Karpas-422 (cell line): ENCODE results near the gene HSPA4. TPM values are rescaled to one million over a fixed set of nuclear protein-coding genes. Genes with fewer than 3 reads are reported as not detected.

Source experiments
- DNase-seq: peaks from one replicate; pipeline ENCODE4 v3.0.0-alpha.2; 2015
- H2AFZ ChIP-seq: fragments of 200-600 bp; sonication (generic); 2 replicates; pipeline ENCODE4 v1.6.1; 2014; ENCODE audit warnings: antibody characterized with exemption, low read length, mixed read lengths
- H3K27ac ChIP-seq: fragments of 200-600 bp; sonication (generic); 2 replicates; pipeline ENCODE4 v1.5.1; 2014; ENCODE audit warnings: mild to moderate bottlenecking, low read length, moderate library complexity
- H3K27me3 ChIP-seq: fragments of 200-600 bp; sonication (generic); 2 replicates; pipeline ENCODE4 v1.6.1; 2014; ENCODE audit warnings: low read length, mixed read lengths
- H3K36me3 ChIP-seq: fragments of 200-600 bp; sonication (generic); 2 replicates; pipeline ENCODE4 v1.6.1; 2014; ENCODE audit warnings: low read length, mixed read lengths; ENCODE audit not compliant: insufficient read depth
- H3K4me1 ChIP-seq: fragments of 200-600 bp; sonication (generic); 2 replicates; pipeline ENCODE4 v1.6.1; 2014; ENCODE audit warnings: mild to moderate bottlenecking, low read length, mixed read lengths
- H3K4me2 ChIP-seq: fragments of 200-600 bp; sonication (generic); 2 replicates; pipeline ENCODE4 v1.6.1; 2014; ENCODE audit warnings: low read length, low read depth, mild to moderate bottlenecking; ENCODE audit not compliant: poor library complexity, severe bottlenecking
- H3K4me3 ChIP-seq: fragments of 200-600 bp; sonication (generic); 2 replicates; pipeline ENCODE4 v1.5.1; 2014; ENCODE audit warnings: mild to moderate bottlenecking, antibody characterized with exemption, low read length, mixed read lengths
- H3K79me2 ChIP-seq: fragments of 200-600 bp; sonication (generic); 2 replicates; pipeline ENCODE4 v1.6.1; 2014; ENCODE audit warnings: mild to moderate bottlenecking, low read length, mixed read lengths
- H3K9ac ChIP-seq: fragments of 200-600 bp; sonication (generic); 2 replicates; pipeline ENCODE4 v1.6.0; 2014; ENCODE audit warnings: low read length
- H3K9me2 ChIP-seq: fragments of 200-600 bp; sonication (generic), shearing (Covaris generic); replicated peaks from 2 replicates; pipeline ENCODE4 v1.6.0; 2014; ENCODE audit warnings: mild to moderate bottlenecking, low read length, moderate library complexity; ENCODE audit not compliant: insufficient read depth
- H3K9me3 ChIP-seq: fragments of 300-700, 200-600 bp; sonication (generic); 2 replicates; pipeline ENCODE4 v1.6.1; 2014; ENCODE audit warnings: low read length, mixed read lengths
- H4K20me1 ChIP-seq: fragments of 200-600 bp; sonication (generic); 2 replicates; pipeline ENCODE4 v1.6.1; 2014; ENCODE audit warnings: mild to moderate bottlenecking, antibody characterized with exemption, low read length, low read depth; ENCODE audit not compliant: insufficient read depth
- total RNA-seq: library from RNA; depleted of rRNA; stranded (reverse); fragments of >200 nt; shearing (Covaris generic); gene quantifications from 2 replicates; pipeline ENCODE4 v1.2.3, GENCODE V29; 2014; ENCODE audit warnings: low replicate concordance

The HSPA4 gene
- total RNA-seq, 1 experiment from 2014 or later = 122 TPM

GRCh38 chr5:133054697-133055471 is 3.1 kb downstream of the HSPA4 start:
- no peak for DNase-seq
- Histone ChIP-seq H3K9me3 (no peaks in the 10 kb centered on the region), H3K9ac (no peak overlapping the region), H3K79me2 (peaks cover 91% of the 10 kb centered on the region), H3K36me3 (peaks cover 7% of the 10 kb centered on the region; the same call in 1 of the 2 replicates), H3K4me3 (no peak overlapping the region), H3K4me1 (peaks cover 34% of the 10 kb centered on the region), H3K4me2 (peak overlapping the region; percentile 99), H3K27ac (no peak overlapping the region), H4K20me1 (peaks cover 62% of the 10 kb centered on the region), H3K27me3 (no peaks in the 10 kb centered on the region), H2AFZ (no peak overlapping the region), H3K9me2 (no peaks in the 10 kb centered on the region)

- H3K79me2 ChIP-seq = peaks cover 98% of the 10 kb centered on the region
- H3K9me2 ChIP-seq = no peaks in the 10 kb centered on the region
- H3K36me3 ChIP-seq = peaks cover 7% of the 10 kb centered on the region; the same call in 1 of the 2 replicates
- no peak overlapping the region for H3K4me2 ChIP-seq
- no peak overlapping the region for H3K27ac ChIP-seq
- H3K4me1 ChIP-seq = peaks cover 24% of the 10 kb centered on the region
- H4K20me1 ChIP-seq = peaks cover 70% of the 10 kb centered on the region
- no peaks in the 10 kb centered on the region for H3K27me3 ChIP-seq
- H2AFZ ChIP-seq = no peak overlapping the region
- no peak overlapping the region for H3K9ac ChIP-seq
- DNase-seq = no peak
- H3K4me3 ChIP-seq = no peak overlapping the region
- H3K9me3 ChIP-seq = no peaks in the 10 kb centered on the region
Measured at GRCh38 chr5:133056891-133057290, 5.1 kb downstream of the HSPA4 start.

GRCh38 chr5:133059621-133060020 is 7.8 kb downstream of the HSPA4 start:
- Histone ChIP-seq H3K9ac (no peak overlapping the region), H3K4me1 (peaks cover 9% of the 10 kb centered on the region), H3K9me3 (no peaks in the 10 kb centered on the region), H3K4me3 (no peak overlapping the region), H4K20me1 (peaks cover 57% of the 10 kb centered on the region), H3K27ac (no peak overlapping the region), H3K9me2 (no peaks in the 10 kb centered on the region), H3K27me3 (no peaks in the 10 kb centered on the region), H3K79me2 (peaks cover 98% of the 10 kb centered on the region), H3K36me3 (peaks cover 7% of the 10 kb centered on the region; the same call in 1 of the 2 replicates), H3K4me2 (no peak overlapping the region), H2AFZ (no peak overlapping the region)
- DNase-seq = no peak

- no peak overlapping the region for H3K9ac ChIP-seq
- H3K27ac ChIP-seq = no peak overlapping the region
- no peaks in the 10 kb centered on the region for H3K9me2 ChIP-seq
- no peak for DNase-seq
- H3K4me2 ChIP-seq = no peak overlapping the region
- H3K36me3 ChIP-seq = peaks cover 21% of the 10 kb centered on the region; the same call in 1 of the 2 replicates
- H3K9me3 ChIP-seq = no peaks in the 10 kb centered on the region
- H3K4me1 ChIP-seq = peaks cover 11% of the 10 kb centered on the region
- peaks cover 98% of the 10 kb centered on the region for H3K79me2 ChIP-seq
- peaks cover 45% of the 10 kb centered on the region for H4K20me1 ChIP-seq
- H3K4me3 ChIP-seq = no peak overlapping the region
- H2AFZ ChIP-seq = no peak overlapping the region
- H3K27me3 ChIP-seq = no peaks in the 10 kb centered on the region
Measured at GRCh38 chr5:133062276-133062675, 10.5 kb downstream of the HSPA4 start.

DNA sequence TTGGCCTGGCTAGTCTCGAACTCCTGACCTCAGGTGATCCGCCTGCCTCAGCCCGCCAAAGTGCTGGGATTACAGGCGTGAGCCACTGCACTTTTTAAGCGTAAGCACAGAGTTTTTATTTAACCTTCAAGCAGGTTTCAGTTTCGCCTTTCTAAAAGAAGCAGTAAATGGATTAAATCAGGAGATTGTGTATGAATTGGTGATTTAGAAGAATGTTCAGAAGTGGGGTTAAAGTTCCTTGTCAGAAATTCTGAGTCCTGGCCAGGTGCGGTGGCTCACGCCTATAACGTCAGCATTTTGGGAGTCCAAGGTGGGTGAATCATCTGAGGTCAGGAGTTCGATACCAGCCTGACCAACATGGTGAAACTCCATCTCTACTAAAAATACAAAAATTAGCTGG is 12.2 kb downstream of the HSPA4 start:
- no peaks in the 10 kb centered on the region for H3K27me3 ChIP-seq
- peaks cover 8% of the 10 kb centered on the region; the same call in 1 of the 2 replicates for H3K4me1 ChIP-seq
- no peaks in the 10 kb centered on the region for H3K9me3 ChIP-seq
- no peaks in the 10 kb centered on the region for H3K9me2 ChIP-seq
- peaks cover 45% of the 10 kb centered on the region for H4K20me1 ChIP-seq
- no peak overlapping the region for H3K4me2 ChIP-seq
- H3K36me3 ChIP-seq = peaks cover 35% of the 10 kb centered on the region; the same call in 1 of the 2 replicates
- H3K79me2 ChIP-seq = peaks cover 99% of the 10 kb centered on the region
- no peak overlapping the region for H3K27ac ChIP-seq
- H3K4me3 ChIP-seq = no peak overlapping the region
- no peak for DNase-seq
- H2AFZ ChIP-seq = no peak overlapping the region
- H3K9ac ChIP-seq = no peak overlapping the region

- peaks cover 45% of the 10 kb centered on the region; the same call in 1 of the 2 replicates for H3K36me3 ChIP-seq
- H3K9ac ChIP-seq = no peak overlapping the region
- no peaks in the 10 kb centered on the region for H3K27me3 ChIP-seq
- no peak for DNase-seq
- H3K4me1 ChIP-seq = peaks cover 5% of the 10 kb centered on the region; the same call in 1 of the 2 replicates
- no peak overlapping the region for H3K4me3 ChIP-seq
- H4K20me1 ChIP-seq = peaks cover 37% of the 10 kb centered on the region
- no peaks in the 10 kb centered on the region for H3K9me3 ChIP-seq
- no peak overlapping the region for H3K27ac ChIP-seq
- H2AFZ ChIP-seq = no peak overlapping the region
- no peaks in the 10 kb centered on the region for H3K9me2 ChIP-seq
- H3K79me2 ChIP-seq = peaks cover 98% of the 10 kb centered on the region
- no peak overlapping the region for H3K4me2 ChIP-seq
Measured at GRCh38 chr5:133065471-133065870, 13.7 kb downstream of the HSPA4 start.

DNA sequence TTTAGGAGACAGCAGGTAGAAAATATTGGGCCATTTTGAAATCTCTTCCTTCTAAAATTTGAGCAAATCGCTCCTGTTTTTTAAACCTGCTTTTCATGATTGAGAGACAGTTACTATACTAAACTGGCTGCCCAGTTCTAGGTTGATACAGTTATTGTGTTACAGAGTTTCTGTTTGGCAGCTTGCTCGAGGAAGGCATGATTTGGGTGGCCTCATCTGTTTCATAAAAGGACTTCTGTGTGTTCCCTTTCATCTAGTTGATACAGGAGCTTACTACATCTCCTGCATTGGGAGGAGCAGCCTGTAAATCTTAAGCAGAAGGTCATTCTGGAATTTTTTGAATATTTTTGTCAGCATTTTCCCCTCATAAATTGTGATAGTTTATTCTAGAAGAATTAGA is 14.2 kb downstream of the HSPA4 start:
- Histone ChIP-seq H3K4me3 (no peak overlapping the region), H3K9me3 (no peaks in the 10 kb centered on the region), H2AFZ (no peak overlapping the region), H3K4me2 (no peak overlapping the region), H3K9ac (no peak overlapping the region), H4K20me1 (peaks cover 37% of the 10 kb centered on the region), H3K4me1 (peaks cover 5% of the 10 kb centered on the region; the same call in 1 of the 2 replicates), H3K27ac (no peak overlapping the region), H3K27me3 (no peaks in the 10 kb centered on the region), H3K79me2 (peaks cover 98% of the 10 kb centered on the region), H3K9me2 (no peaks in the 10 kb centered on the region), H3K36me3 (peaks cover 50% of the 10 kb centered on the region; the same call in 1 of the 2 replicates)
- no peak for DNase-seq

DNA sequence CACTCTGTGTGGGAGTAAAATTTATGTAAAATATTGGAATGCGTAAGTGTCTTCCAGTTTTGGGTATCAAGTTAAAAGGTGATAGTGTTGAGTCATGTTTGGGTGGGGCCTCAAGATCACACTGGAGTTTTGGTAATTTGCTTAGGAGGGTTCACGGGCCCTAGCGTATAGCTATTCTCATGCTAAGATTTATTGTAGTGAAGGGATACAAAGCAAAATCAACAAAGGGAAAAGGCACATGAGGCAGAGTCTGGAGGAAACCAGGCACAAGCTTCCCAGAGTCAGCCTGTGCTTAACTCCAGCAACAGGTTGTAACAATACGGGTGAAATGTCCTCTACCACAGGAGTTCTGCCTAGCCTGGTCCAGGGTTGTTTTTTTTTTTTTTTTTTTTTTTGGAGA is 20.2 kb downstream of the HSPA4 start:
- Histone ChIP-seq H3K4me2 (no peak overlapping the region), H3K27ac (no peak overlapping the region), H3K36me3 (peaks cover 78% of the 10 kb centered on the region), H4K20me1 (peaks cover 28% of the 10 kb centered on the region), H3K9ac (no peak overlapping the region), H3K4me1 (no peaks in the 10 kb centered on the region), H3K79me2 (peaks cover 95% of the 10 kb centered on the region), H2AFZ (no peak overlapping the region), H3K9me2 (no peaks in the 10 kb centered on the region), H3K27me3 (no peaks in the 10 kb centered on the region), H3K4me3 (no peak overlapping the region), H3K9me3 (no peaks in the 10 kb centered on the region)
- no peak for DNase-seq
